ENCODE results near the gene NPNT.
A peak's percentile ranks its signal among the peaks of the same experiment; 100 is the strongest.

The NPNT gene

GRCh38 chr4:105912633-105913032 is 17.4 kb downstream of the NPNT start:
- TF ChIP-seq CTCF (IDR thresholded peaks at IDR 0.05; ENCODE audit: low read depth, low read length), result no peak
- DNase-seq (ENCODE audit: low read depth, low spot score), result no peak
- in situ Hi-C loops (cut with HindIII; ENCODE audit: low sequenced_read_pairs), result no loop called here
- no peak overlapping the region for H3K4me3 ChIP-seq (ENCODE audit: low read depth, low read length)

GRCh38 chr4:105917171-105917685 is 22.0 kb downstream of the NPNT start:
- in situ Hi-C loops (cut with HindIII; ENCODE audit: low sequenced_read_pairs), result no loop called here
- H3K4me3 ChIP-seq (ENCODE audit: low read depth, low read length), result no peak overlapping the region
- TF ChIP-seq CTCF (IDR thresholded peaks at IDR 0.05; ENCODE audit: low read depth, low read length), result no peak
- DNase-seq (ENCODE audit: low read depth, low spot score), result no peak

- no peak overlapping the region for H3K4me3 ChIP-seq (ENCODE audit: low read depth, low read length)
- DNase-seq (ENCODE audit: low read depth, low spot score), result no peak
- in situ Hi-C loops (cut with HindIII; ENCODE audit: low sequenced_read_pairs), result no loop called here
- TF ChIP-seq CTCF (IDR thresholded peaks at IDR 0.05; ENCODE audit: low read depth, low read length), result no peak
Measured at GRCh38 chr4:105921301-105921700, 26.0 kb downstream of the NPNT start.

GRCh38 chr4:105923497-105924238 is 28.4 kb downstream of the NPNT start:
- DNase-seq (ENCODE audit: low read depth, low spot score), result peak; percentile 7
- TF ChIP-seq CTCF (IDR thresholded peaks at IDR 0.05; ENCODE audit: low read depth, low read length), result no peak
- in situ Hi-C loops (cut with HindIII; ENCODE audit: low sequenced_read_pairs), result no loop called here

GRCh38 chr4:105924341-105924740 is 29.1 kb downstream of the NPNT start:
- no peak overlapping the region for H3K4me3 ChIP-seq (ENCODE audit: low read depth, low read length)
- DNase-seq (ENCODE audit: low read depth, low spot score), result no peak
- no peak for TF ChIP-seq CTCF (IDR thresholded peaks at IDR 0.05; ENCODE audit: low read depth, low read length)
- in situ Hi-C loops (cut with HindIII; ENCODE audit: low sequenced_read_pairs), result no loop called here

More at GRCh38 chr4:105923497-105924238, 28.4 kb downstream of the NPNT start:
- no peak overlapping the region for H3K4me3 ChIP-seq (ENCODE audit: low read depth, low read length)

- no peak overlapping the region for H3K4me3 ChIP-seq (ENCODE audit: low read depth, low read length)
- no peak for DNase-seq (ENCODE audit: low read depth, low spot score)
- no peak for TF ChIP-seq CTCF (IDR thresholded peaks at IDR 0.05; ENCODE audit: low read depth, low read length)
- in situ Hi-C loops (cut with HindIII; ENCODE audit: low sequenced_read_pairs), result no loop called here
Measured at GRCh38 chr4:105930698-105931097, 35.4 kb downstream of the NPNT start.

Measured in astrocyte of the spinal cord (primary cell).